ENCODE data around the gene DMRT1.

- TF ChIP-seq POLR2A (IDR thresholded peaks at IDR 0.05) (no peak), EP300 (IDR thresholded peaks at IDR 0.05) (no peak), CTCF (IDR thresholded peaks at IDR 0.05) (no peak)
Observed at GRCh38 chr9:905906-906305, 64.4 kb downstream of the DMRT1 start.
